Endothelial cell of umbilical vein (primary cell): ENCODE results near the gene TRIM45. TPM values are rescaled to one million over a fixed set of nuclear protein-coding genes. Genes with fewer than 3 reads are reported as not detected.

Experiments used
- BruUV-seq: library from RNA; stranded (reverse); fragments of 400-500 nt; replicated peaks from 2 replicates; lab custom pipeline; 2021; lab: Mats Ljungman, UMichigan
- CTCF ChIA-PET: fragments of 300-600, 350-600 bp; sonication (Branson Sonifier 250); formaldehyde crosslinking; loops from one replicate; lab custom pipeline; 2021; ENCODE audit warnings: antibody characterized with exemption, inconsistent platforms; lab: Charles Lee
- POLR2A ChIA-PET: fragments of 300-600, 350-600 bp; sonication (Branson Sonifier 250); formaldehyde crosslinking; loops from one replicate; lab custom pipeline; 2021; ENCODE audit warnings: antibody characterized with exemption, inconsistent platforms; lab: Charles Lee
- DNase-seq: peaks from one replicate; pipeline ENCODE4 v3.0.0-alpha.2; 2011; ENCODE audit warnings: low read depth, low spot score
- FAIRE-seq: peaks from 2 replicates; lab custom pipeline; 2011; peaks lifted over from hg19 to GRCh38; lab: Jason Lieb, UNC
- H2AFZ ChIP-seq: 2 replicates; pipeline ENCODE4 v1.6.0; 2012; ENCODE audit warnings: low read depth, low read length, control low read depth, inconsistent platforms
- H3K27ac ChIP-seq: 2 replicates; pipeline ENCODE4 v1.5.1; 2011; ENCODE audit warnings: low read depth, mild to moderate bottlenecking, control low read depth, low read length, moderate library complexity; ENCODE audit not compliant: insufficient read depth
- H3K27me3 ChIP-seq, 2 experiments: 2 replicates each; pipeline versions ENCODE4 v1.6.0 to v1.6.1; 2011; ENCODE audit warnings: low read length in 2 of 2, mixed read lengths in 1 of 2; ENCODE audit not compliant: control insufficient read depth in 2 of 2, insufficient read depth in 2 of 2
- H3K36me3 ChIP-seq, 2 experiments: 2 replicates in 1 of 2; 3 replicates in 1 of 2; pipeline ENCODE4 v1.5.1; 2011; ENCODE audit warnings: low read length in 2 of 2, mild to moderate bottlenecking in 1 of 2, moderate library complexity in 1 of 2; ENCODE audit not compliant: control insufficient read depth in 2 of 2, insufficient read depth in 2 of 2; ENCODE audit errors: extremely low read depth in 1 of 2
- H3K4me1 ChIP-seq: 3 replicates; pipeline ENCODE4 v1.5.1; 2011; ENCODE audit warnings: mild to moderate bottlenecking, low read length; ENCODE audit not compliant: control insufficient read depth, insufficient read depth; ENCODE audit errors: extremely low read depth
- H3K4me2 ChIP-seq: 2 replicates; pipeline ENCODE4 v1.6.1; 2011; ENCODE audit warnings: low read length, control low read depth, mixed read lengths; ENCODE audit not compliant: insufficient read depth
- H3K4me3 ChIP-seq, 3 experiments: fragments of 200-600 bp in 1 of 3; sonication (generic), shearing (Covaris generic) in 1 of 3; replicated peaks in 1 of 3; 2 replicates each; pipeline ENCODE4 v1.5.1; 2011 to 2016; ENCODE audit warnings: control low read depth in 3 of 3, low read length in 3 of 3, mild to moderate bottlenecking in 2 of 3, inconsistent platforms in 1 of 3, low read depth in 1 of 3, moderate library complexity in 1 of 3; ENCODE audit not compliant: insufficient read depth in 1 of 3
- H3K79me2 ChIP-seq: 2 replicates; pipeline ENCODE4 v1.6.0; 2012; ENCODE audit warnings: low read length, inconsistent platforms; ENCODE audit not compliant: control insufficient read depth, insufficient read depth
- H3K9ac ChIP-seq: replicated peaks from 2 replicates; pipeline ENCODE3; 2011; ENCODE audit warnings: low read length, control low read depth; ENCODE audit not compliant: insufficient read depth; ENCODE audit errors: extremely low read depth
- H3K9me1 ChIP-seq: replicated peaks from 3 replicates; pipeline ENCODE4 v1.6.0; 2011; ENCODE audit warnings: mild to moderate bottlenecking, low read length; ENCODE audit not compliant: control insufficient read depth, insufficient read depth; ENCODE audit errors: extremely low read depth
- H3K9me3 ChIP-seq: replicated peaks from 2 replicates; pipeline ENCODE4 v1.5.1; 2012; ENCODE audit warnings: low read length, inconsistent platforms; ENCODE audit not compliant: control insufficient read depth, insufficient read depth
- H4K20me1 ChIP-seq: replicated peaks from 2 replicates; pipeline ENCODE3; 2011; ENCODE audit warnings: mild to moderate bottlenecking, low read length; ENCODE audit not compliant: control insufficient read depth, insufficient read depth; ENCODE audit errors: extremely low read depth
- EZH2 ChIP-seq: IDR thresholded peaks from 2 replicates; pipeline ENCODE4 v1.6.1; 2012; ENCODE audit warnings: borderline replicate concordance, low read depth, mild to moderate bottlenecking, moderate library complexity, low read length, inconsistent platforms; ENCODE audit not compliant: severe bottlenecking
- FOS ChIP-seq: IDR thresholded peaks from 2 replicates; pipeline ENCODE4 v1.6.1; 2011; ENCODE audit warnings: mild to moderate bottlenecking, low read length, moderate library complexity, borderline replicate concordance; ENCODE audit not compliant: insufficient read depth
- GATA2 ChIP-seq: IDR thresholded peaks from 2 replicates; pipeline ENCODE4 v1.7.0; 2011; ENCODE audit warnings: low read depth, mild to moderate bottlenecking, moderate library complexity, mixed read lengths, low read length; ENCODE audit not compliant: insufficient read length, insufficient read depth
- JUN ChIP-seq: IDR thresholded peaks from 2 replicates; pipeline ENCODE4 v1.6.1; 2011; ENCODE audit warnings: borderline replicate concordance, low read depth; ENCODE audit not compliant: insufficient read length, insufficient read depth
- MYC ChIP-seq: IDR thresholded peaks from one replicate; pipeline ENCODE4 v1.6.1; 2011; ENCODE audit warnings: mild to moderate bottlenecking, low read depth, low read length
- POLR2A ChIP-seq: IDR thresholded peaks from 2 replicates; pipeline ENCODE4 v1.6.1; 2012; ENCODE audit warnings: low read depth, mild to moderate bottlenecking, control low read depth, low read length
- POLR2AphosphoS5 ChIP-seq: IDR thresholded peaks from 2 replicates; pipeline ENCODE4 v1.6.1; 2012; ENCODE audit warnings: low read depth, mild to moderate bottlenecking, control low read depth, low read length, moderate library complexity; ENCODE audit not compliant: insufficient read depth
- dilution Hi-C: fragments of 300-500 bp; cut with MboI; formaldehyde crosslinking; loops from one replicate; pipeline ENCODE4 v1.15.0; 2019; ENCODE audit warnings: low sequenced_read_pairs; ENCODE audit not compliant: extremely low pct_ligation_motif_present
- intact Hi-C: fragments of 100-400 bp; cut with micrococcal nuclease; formaldehyde crosslinking; loops from one replicate; pipeline ENCODE4 v1.10.0; 2022
- polyA plus RNA-seq, 4 experiments: library from polyadenylated mRNA; depleted of rRNA in 3 of 4; stranded (reverse) in 3 of 4; unstranded in 1 of 4; fragments of >200 nt; gene quantifications; 2 replicates each; pipeline versions ENCODE4 v1.2.1 to v1.2.3, GENCODE V29; 2011 to 2012; ENCODE audit warnings: missing spikeins in 1 of 4
- total RNA-seq: library from RNA; stranded (reverse); gene quantifications from 2 replicates; pipeline ENCODE4 v1.2.3, GENCODE V29; 2021
- TF ChIP-seq, protein P1 (sequence below), 2 donors: IDR thresholded peaks; 1 replicate in 1 of 2; 2 replicates in 1 of 2; pipeline ENCODE4 v1.5.1; 2011; ENCODE audit warnings: low read length in 2 of 2, mild to moderate bottlenecking in 2 of 2, moderate library complexity in 2 of 2, control low read depth in 1 of 2, inconsistent platforms in 1 of 2, low read depth in 1 of 2; ENCODE audit not compliant: insufficient read depth in 1 of 2; ENCODE audit errors: extremely low read depth in 1 of 2
- TF ChIP-seq, protein P2 (sequence below): IDR thresholded peaks from 2 replicates; pipeline ENCODE4 v1.6.1; 2011; ENCODE audit not compliant: insufficient read depth, insufficient read length

Gene TRIM45
- total and polyA plus RNA-seq, 2 donors (not counting 3 experiments of a cell fraction or from before 2014, with no cell fraction given) = 2.9 to 3.1 TPM

DNA sequence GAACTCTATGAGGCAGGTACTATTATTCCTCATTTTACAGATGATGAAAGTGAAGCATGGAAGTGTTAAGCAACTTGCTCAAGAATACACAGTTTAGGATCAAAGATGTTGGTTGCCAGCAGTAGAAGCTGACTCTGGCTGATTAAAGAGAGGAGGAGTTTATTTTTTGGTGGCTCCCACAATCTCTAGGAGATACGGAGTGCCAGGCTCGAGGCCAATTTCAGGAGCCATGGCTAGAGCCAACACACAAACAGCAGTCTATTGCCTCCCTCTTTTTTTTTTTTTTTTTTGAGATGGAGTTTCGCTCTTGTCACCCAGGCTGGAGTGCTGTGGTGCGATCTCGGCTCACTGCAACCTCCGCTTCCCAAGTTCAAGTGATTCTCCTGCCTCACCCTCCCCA lies 41.8 kb downstream of the TRIM45 start:
- Histone ChIP-seq H3K4me3 (no peak overlapping the region), H3K36me3 (peaks cover 3 to 6% of the 10 kb centered on the region in 2 experiments), H3K4me2 (no peak overlapping the region), H2AFZ (no peak overlapping the region), H3K9ac (no peak overlapping the region), H3K79me2 (no peaks in the 10 kb centered on the region), H4K20me1 (no peaks in the 10 kb centered on the region), H3K27me3 (no peaks in the 10 kb centered on the region), H3K9me3 (no peaks in the 10 kb centered on the region), H3K27ac (no peak overlapping the region), H3K9me1 (no peaks in the 10 kb centered on the region), H3K4me1 (peaks cover 13% of the 10 kb centered on the region)
- FAIRE-seq (no peak), DNase-seq (no peak)
- intact Hi-C loops (loop anchor here (10.0 kb wide), 1 partner anchor 745 kb away; no protein-coding TSS in a partner anchor), dilution Hi-C loops (no loop called here)
- BruUV-seq = no TSS peak
- CTCF ChIA-PET = no interaction called here
- TF ChIP-seq, protein P1, sequence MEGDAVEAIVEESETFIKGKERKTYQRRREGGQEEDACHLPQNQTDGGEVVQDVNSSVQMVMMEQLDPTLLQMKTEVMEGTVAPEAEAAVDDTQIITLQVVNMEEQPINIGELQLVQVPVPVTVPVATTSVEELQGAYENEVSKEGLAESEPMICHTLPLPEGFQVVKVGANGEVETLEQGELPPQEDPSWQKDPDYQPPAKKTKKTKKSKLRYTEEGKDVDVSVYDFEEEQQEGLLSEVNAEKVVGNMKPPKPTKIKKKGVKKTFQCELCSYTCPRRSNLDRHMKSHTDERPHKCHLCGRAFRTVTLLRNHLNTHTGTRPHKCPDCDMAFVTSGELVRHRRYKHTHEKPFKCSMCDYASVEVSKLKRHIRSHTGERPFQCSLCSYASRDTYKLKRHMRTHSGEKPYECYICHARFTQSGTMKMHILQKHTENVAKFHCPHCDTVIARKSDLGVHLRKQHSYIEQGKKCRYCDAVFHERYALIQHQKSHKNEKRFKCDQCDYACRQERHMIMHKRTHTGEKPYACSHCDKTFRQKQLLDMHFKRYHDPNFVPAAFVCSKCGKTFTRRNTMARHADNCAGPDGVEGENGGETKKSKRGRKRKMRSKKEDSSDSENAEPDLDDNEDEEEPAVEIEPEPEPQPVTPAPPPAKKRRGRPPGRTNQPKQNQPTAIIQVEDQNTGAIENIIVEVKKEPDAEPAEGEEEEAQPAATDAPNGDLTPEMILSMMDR (IDR thresholded peaks at IDR 0.05; ENCODE audit: extremely low read depth in 1 of 2, insufficient read depth in 1 of 2, low read depth in 1 of 2, low read length in 2 of 2) = no peak
- TF ChIP-seq, protein P2, sequence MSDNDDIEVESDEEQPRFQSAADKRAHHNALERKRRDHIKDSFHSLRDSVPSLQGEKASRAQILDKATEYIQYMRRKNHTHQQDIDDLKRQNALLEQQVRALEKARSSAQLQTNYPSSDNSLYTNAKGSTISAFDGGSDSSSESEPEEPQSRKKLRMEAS = no peak
- TF ChIP-seq POLR2A (no peak), EZH2 (no peak), MYC (no peak), POLR2AphosphoS5 (no peak), JUN (no peak), GATA2 (no peak), FOS (no peak)
- POLR2A ChIA-PET = no interaction called here
